ENCODE data around the gene ACSL4. TPM values are rescaled to one million over a fixed set of nuclear protein-coding genes. Genes with fewer than 3 reads are reported as not detected.
"Not testable (repeated sequence)": the region's sequence is repeated elsewhere in the genome, so short reads cannot be mapped to it uniquely, and the experiment has no call there.

Gene ACSL4
- total and polyA plus RNA-seq, 2 donors (not counting 1 experiment from before 2014, with no cell fraction given): 103 to 678 TPM

- TF ChIP-seq EZH2 (IDR thresholded peaks at IDR 0.05; ENCODE audit: low read length, missing control alignments) (no peak), CTCF (conservative IDR thresholded peaks at IDR 0.05 in 1 of 2, IDR thresholded peaks at IDR 0.05 in 1 of 2; ENCODE audit: low read depth in 1 of 2, low read length in 2 of 2) (no peak)
- Histone ChIP-seq H3K27me3 (ENCODE audit: control insufficient read depth, insufficient read depth, low read length) (no peaks in the 10 kb centered on the region), H3K4me1 (ENCODE audit: control insufficient read depth, extremely low read depth, insufficient read depth, low read length) (no peaks in the 10 kb centered on the region), H3K4me2 (ENCODE audit: extremely low read depth, insufficient read depth, low read length) (no peak overlapping the region), H2AFZ (ENCODE audit: low read length) (no peak overlapping the region), H3K4me3 (replicated peaks in 1 of 4; ENCODE audit: control extremely low read depth in 1 of 4, insufficient read depth in 1 of 4, low read depth in 3 of 4, low read length in 4 of 4) (no peak overlapping the region), H3K36me3 (ENCODE audit: control insufficient read depth, insufficient read depth, low read length) (no peaks in the 10 kb centered on the region), H3K9ac (ENCODE audit: insufficient read depth, low read length) (no peak overlapping the region), H3K9me3 (ENCODE audit: control insufficient read depth, insufficient read depth, low read depth, low read length) (no peaks in the 10 kb centered on the region), H4K20me1 (ENCODE audit: control insufficient read depth, extremely low read depth, insufficient read depth, low read length) (no peaks in the 10 kb centered on the region), H3K27ac (ENCODE audit: insufficient read depth, low read length) (no peak overlapping the region), H3K79me2 (ENCODE audit: control insufficient read depth, insufficient read depth, low read length) (no peaks in the 10 kb centered on the region)
- no peak for DNase-seq (ENCODE audit: low read depth in 2 of 2)
Measured at GRCh38 chrX:109643687-109644086, 89.4 kb downstream of the ACSL4 start.

GRCh38 chrX:109638158-109638557 lies 94.9 kb downstream of the ACSL4 start:
- TF ChIP-seq EZH2 (IDR thresholded peaks at IDR 0.05; ENCODE audit: low read length, missing control alignments): no peak
- no peak for TF ChIP-seq CTCF (conservative IDR thresholded peaks at IDR 0.05 in 1 of 2, IDR thresholded peaks at IDR 0.05 in 1 of 2; ENCODE audit: low read depth in 1 of 2, low read length in 2 of 2)
- H4K20me1 ChIP-seq (ENCODE audit: control insufficient read depth, extremely low read depth, insufficient read depth, low read length): no peaks in the 10 kb centered on the region
- no peaks in the 10 kb centered on the region for H3K9me3 ChIP-seq (ENCODE audit: control insufficient read depth, insufficient read depth, low read depth, low read length)
- no peak overlapping the region for H2AFZ ChIP-seq (ENCODE audit: low read length)
- no peaks in the 10 kb centered on the region for H3K79me2 ChIP-seq (ENCODE audit: control insufficient read depth, insufficient read depth, low read length)
- no peaks in the 10 kb centered on the region for H3K36me3 ChIP-seq (ENCODE audit: control insufficient read depth, insufficient read depth, low read length)
- no peaks in the 10 kb centered on the region for H3K4me1 ChIP-seq (ENCODE audit: control insufficient read depth, extremely low read depth, insufficient read depth, low read length)
- no peak overlapping the region for H3K4me2 ChIP-seq (ENCODE audit: extremely low read depth, insufficient read depth, low read length)
- no peaks in the 10 kb centered on the region for H3K27me3 ChIP-seq (ENCODE audit: control insufficient read depth, insufficient read depth, low read length)
- no peak overlapping the region for H3K9ac ChIP-seq (ENCODE audit: insufficient read depth, low read length)
- H3K4me3 ChIP-seq (replicated peaks in 1 of 4; ENCODE audit: control extremely low read depth in 1 of 4, insufficient read depth in 1 of 4, low read depth in 3 of 4, low read length in 4 of 4): no peak overlapping the region
- H3K27ac ChIP-seq (ENCODE audit: insufficient read depth, low read length): no peak overlapping the region
- no peak for DNase-seq (ENCODE audit: low read depth in 2 of 2)

- not testable (repeated sequence) for H3K9ac ChIP-seq (ENCODE audit: insufficient read depth, low read length); H3K9me3 ChIP-seq (ENCODE audit: control insufficient read depth, insufficient read depth, low read depth, low read length); DNase-seq (ENCODE audit: low read depth in 2 of 2); H3K27me3 ChIP-seq (ENCODE audit: control insufficient read depth, insufficient read depth, low read length); H3K4me1 ChIP-seq (ENCODE audit: control insufficient read depth, extremely low read depth, insufficient read depth, low read length); H3K79me2 ChIP-seq (ENCODE audit: control insufficient read depth, insufficient read depth, low read length); H4K20me1 ChIP-seq (ENCODE audit: control insufficient read depth, extremely low read depth, insufficient read depth, low read length); H3K4me3 ChIP-seq (replicated peaks in 1 of 4; ENCODE audit: control extremely low read depth in 1 of 4, insufficient read depth in 1 of 4, low read depth in 3 of 4, low read length in 4 of 4); H3K4me2 ChIP-seq (ENCODE audit: extremely low read depth, insufficient read depth, low read length); H3K27ac ChIP-seq (ENCODE audit: insufficient read depth, low read length); H3K36me3 ChIP-seq (ENCODE audit: control insufficient read depth, insufficient read depth, low read length); H2AFZ ChIP-seq (ENCODE audit: low read length)
Measured at GRCh38 chrX:109637477-109637876, 95.6 kb downstream of the ACSL4 start.

Data from fibroblast of lung (primary cell).